SJSA1 (cell line): ENCODE results near the gene FOXP4. TPM values are rescaled to one million over a fixed set of nuclear protein-coding genes. Genes with fewer than 3 reads are reported as not detected.

Experiments used
- DNase-seq, 2 experiments: peaks; one replicate each; pipeline ENCODE4 v3.0.0-alpha.2; 2015 to 2020; ENCODE audit warnings: low spot score in 2 of 2, low read depth in 1 of 2
- H3K27ac ChIP-seq: fragments of 250-450 bp; sonication (Bioruptor Pico); 2 replicates; pipeline ENCODE4 v1.5.1; 2020; ENCODE audit warnings: mild to moderate bottlenecking, moderate library complexity
- H3K27me3 ChIP-seq: fragments of 250-450 bp; sonication (Bioruptor Pico); replicated peaks from 2 replicates; pipeline ENCODE4 v1.5.1; 2020; ENCODE audit warnings: mild to moderate bottlenecking, moderate library complexity
- H3K36me3 ChIP-seq: fragments of 250-450 bp; sonication (Bioruptor Pico); 2 replicates; pipeline ENCODE4 v1.5.1; 2020; ENCODE audit warnings: mild to moderate bottlenecking
- H3K4me1 ChIP-seq: fragments of 250-450 bp; sonication (Bioruptor Pico); replicated peaks from 2 replicates; pipeline ENCODE4 v1.6.1; 2021; ENCODE audit warnings: mild to moderate bottlenecking
- H3K4me3 ChIP-seq: fragments of 250-450 bp; sonication (Bioruptor Pico); 2 replicates; pipeline ENCODE4 v1.5.1; 2020; ENCODE audit warnings: mild to moderate bottlenecking
- H3K9me3 ChIP-seq: fragments of 250-450 bp; sonication (Bioruptor Pico); replicated peaks from 2 replicates; pipeline ENCODE4 v1.5.1; 2020; ENCODE audit warnings: mild to moderate bottlenecking
- total RNA-seq: library from RNA; depleted of rRNA; stranded (reverse); fragments of >200 nt; shearing (Covaris generic); gene quantifications from 2 replicates; pipeline ENCODE4 v1.2.3, GENCODE V29; 2014; rRNA removed

Gene FOXP4, protein sequence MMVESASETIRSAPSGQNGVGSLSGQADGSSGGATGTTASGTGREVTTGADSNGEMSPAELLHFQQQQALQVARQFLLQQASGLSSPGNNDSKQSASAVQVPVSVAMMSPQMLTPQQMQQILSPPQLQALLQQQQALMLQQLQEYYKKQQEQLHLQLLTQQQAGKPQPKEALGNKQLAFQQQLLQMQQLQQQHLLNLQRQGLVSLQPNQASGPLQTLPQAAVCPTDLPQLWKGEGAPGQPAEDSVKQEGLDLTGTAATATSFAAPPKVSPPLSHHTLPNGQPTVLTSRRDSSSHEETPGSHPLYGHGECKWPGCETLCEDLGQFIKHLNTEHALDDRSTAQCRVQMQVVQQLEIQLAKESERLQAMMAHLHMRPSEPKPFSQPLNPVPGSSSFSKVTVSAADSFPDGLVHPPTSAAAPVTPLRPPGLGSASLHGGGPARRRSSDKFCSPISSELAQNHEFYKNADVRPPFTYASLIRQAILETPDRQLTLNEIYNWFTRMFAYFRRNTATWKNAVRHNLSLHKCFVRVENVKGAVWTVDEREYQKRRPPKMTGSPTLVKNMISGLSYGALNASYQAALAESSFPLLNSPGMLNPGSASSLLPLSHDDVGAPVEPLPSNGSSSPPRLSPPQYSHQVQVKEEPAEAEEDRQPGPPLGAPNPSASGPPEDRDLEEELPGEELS
- 3.9 and 5.1 TPM in 2 replicates for total RNA-seq

DNA sequence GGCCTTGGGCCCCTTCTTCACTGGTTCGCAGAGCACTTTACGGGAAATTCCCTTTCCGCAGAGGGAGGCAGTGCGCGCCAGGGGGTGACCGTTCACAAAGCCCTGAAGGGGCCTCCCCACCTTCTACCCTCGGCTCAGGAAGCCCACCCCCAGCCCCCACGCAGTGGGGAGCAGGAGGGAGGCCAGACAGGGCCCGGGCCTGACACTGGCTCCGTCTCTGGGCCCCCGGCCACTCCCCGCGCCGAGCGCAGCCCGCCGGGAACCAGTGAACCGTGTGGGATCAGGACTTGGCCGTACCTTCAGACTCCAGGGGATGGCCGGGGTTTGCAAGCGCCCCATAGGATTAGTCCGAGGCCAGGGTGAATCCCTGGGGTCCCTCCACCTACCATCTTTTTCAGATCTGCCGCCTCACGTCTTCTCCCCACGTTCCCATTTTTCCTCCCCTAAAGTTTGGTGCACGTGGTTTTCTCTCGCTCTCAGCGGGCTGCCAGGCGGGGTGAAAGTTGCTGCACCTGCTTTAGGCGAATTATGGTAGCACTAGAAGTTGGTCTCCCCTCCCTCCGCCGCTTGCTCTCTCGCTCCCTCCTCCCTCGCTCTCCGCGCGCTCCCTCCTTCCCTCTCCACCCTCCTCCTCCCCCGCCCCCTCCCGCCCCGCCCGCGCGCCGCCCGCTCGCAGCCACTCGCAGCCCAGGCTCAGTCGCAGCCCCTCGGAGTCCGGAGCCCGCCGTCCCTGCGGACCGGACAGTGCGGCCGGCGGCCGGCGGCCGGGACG lies at the start of gene FOXP4:
FOXP4 (plus strand) TSS at position 679 of the 772 bp plus-strand sequence. CDS start 19,380 bp downstream, outside the sequence.
- no peak within 1 kb of the TSS for H3K27ac ChIP-seq
- peak within 1 kb of the TSS; percentile 86 for H3K4me3 ChIP-seq
- no peaks in the 10 kb centered on the region for H3K9me3 ChIP-seq
- peak; percentile 91 to 96 for DNase-seq
- H3K36me3 ChIP-seq = peaks cover 30% of the 10 kb centered on the region
- peaks cover 23% of the 10 kb centered on the region for H3K4me1 ChIP-seq
- H3K27me3 ChIP-seq = no peaks in the 10 kb centered on the region

DNA sequence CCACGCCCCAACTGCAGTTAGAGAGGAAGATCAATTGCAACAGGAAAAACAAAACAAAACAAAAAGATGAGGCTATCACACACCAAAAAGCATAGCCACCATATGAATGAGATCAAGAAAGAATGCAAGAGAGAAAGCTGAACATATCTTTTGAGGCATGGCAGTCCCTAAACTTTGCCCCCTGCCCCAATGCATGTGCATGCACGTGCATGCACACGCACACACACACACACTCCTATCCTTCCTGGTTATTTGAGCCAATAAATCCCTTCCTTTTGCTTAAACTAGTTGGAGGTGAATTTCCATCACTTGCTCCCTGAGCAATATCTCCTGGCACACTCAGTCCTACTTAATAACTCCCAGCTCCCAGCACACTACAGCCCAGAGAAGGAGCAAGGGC lies 48.6 kb upstream of the FOXP4 start:
- Histone ChIP-seq H3K4me1 (peaks cover 13% of the 10 kb centered on the region), H3K27ac (no peak overlapping the region), H3K4me3 (no peak overlapping the region), H3K27me3 (no peaks in the 10 kb centered on the region), H3K9me3 (no peaks in the 10 kb centered on the region), H3K36me3 (no peaks in the 10 kb centered on the region)
- no peak for DNase-seq

DNA sequence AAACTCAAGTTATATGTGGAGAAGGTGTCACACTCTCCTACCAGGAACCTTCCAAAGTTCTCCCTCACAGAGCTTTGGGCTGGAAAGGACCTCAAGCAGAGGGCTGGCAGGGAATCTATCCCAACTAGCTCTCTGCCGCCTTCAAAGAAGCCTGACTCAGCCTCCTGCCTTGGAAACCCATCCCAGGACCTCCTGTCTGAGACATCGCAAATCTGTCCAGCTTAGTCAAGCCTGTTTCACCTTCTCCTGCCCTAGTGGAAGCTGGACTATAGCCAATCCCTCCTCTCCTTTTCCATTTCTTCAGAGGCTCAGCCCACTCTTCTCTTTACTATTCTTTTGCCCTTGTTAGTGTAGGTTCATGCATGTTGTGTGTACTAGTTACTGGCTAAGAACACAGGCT lies 48.2 kb upstream of the FOXP4 start:
- peaks cover 17% of the 10 kb centered on the region for H3K4me1 ChIP-seq
- H3K4me3 ChIP-seq = no peak overlapping the region
- no peaks in the 10 kb centered on the region for H3K36me3 ChIP-seq
- no peak overlapping the region for H3K27ac ChIP-seq
- no peak for DNase-seq
- H3K9me3 ChIP-seq = no peaks in the 10 kb centered on the region
- H3K27me3 ChIP-seq = no peaks in the 10 kb centered on the region

DNA sequence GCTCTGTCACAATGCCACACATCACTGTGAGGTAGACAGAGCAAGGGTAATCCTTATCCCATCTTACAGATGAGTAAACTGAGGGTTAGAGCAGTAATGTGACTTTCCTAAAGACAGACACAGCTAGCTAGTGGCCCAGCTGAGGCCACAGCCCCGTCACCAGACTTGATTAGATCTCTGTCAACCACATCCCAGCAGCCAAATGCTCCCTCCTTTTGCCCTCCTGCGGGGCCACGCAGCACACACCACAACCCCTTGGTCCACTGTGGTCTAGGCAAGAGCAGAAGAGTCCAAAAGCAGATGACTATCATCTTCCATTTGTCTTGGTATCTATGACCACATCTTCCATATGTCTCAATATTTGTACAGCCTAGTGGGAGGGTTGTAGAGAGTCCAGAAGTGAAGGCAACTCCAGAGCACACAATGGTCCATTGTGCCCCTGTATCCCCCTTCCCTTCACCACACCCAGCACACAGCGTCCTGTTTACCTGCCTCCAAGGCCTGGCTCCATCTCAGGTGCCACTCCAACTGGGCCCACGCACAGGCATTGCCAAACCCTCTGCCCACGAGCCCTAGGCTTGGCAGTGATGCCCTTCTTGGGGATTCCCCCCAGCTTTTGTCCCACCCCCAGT lies 47.1 kb upstream of the FOXP4 start:
- DNase-seq = no peak
- Histone ChIP-seq H3K4me3 (no peak overlapping the region), H3K4me1 (peaks cover 27% of the 10 kb centered on the region)

DNA sequence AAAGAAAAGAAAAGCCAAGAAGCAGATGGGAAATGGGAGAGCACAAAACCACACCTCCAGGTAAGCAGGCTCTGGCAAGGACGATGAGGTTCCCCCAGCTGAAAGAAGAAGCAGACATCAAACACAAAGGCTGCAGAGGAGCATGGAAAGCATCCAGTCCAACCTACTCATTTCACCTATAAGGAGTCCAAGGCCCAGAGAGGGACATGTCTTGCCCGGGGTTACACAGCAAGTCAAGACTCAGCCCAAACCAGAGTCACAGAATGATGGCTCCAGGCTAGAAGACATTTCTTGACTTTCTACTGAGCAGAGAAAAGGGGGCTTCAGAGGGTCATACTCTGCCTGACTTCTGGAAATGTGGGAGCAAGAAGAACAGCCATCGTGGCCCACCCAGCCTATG lies 45.6 kb upstream of the FOXP4 start:
- no peak for DNase-seq
- no peaks in the 10 kb centered on the region for H3K27me3 ChIP-seq
- no peak overlapping the region for H3K4me3 ChIP-seq
- H3K36me3 ChIP-seq = no peaks in the 10 kb centered on the region
- H3K9me3 ChIP-seq = no peaks in the 10 kb centered on the region
- no peak overlapping the region for H3K27ac ChIP-seq
- H3K4me1 ChIP-seq = peaks cover 39% of the 10 kb centered on the region

More for the DNA sequence above, 47.1 kb upstream of the FOXP4 start:
- H3K36me3 ChIP-seq = no peaks in the 10 kb centered on the region
- no peaks in the 10 kb centered on the region for H3K27me3 ChIP-seq
- no peaks in the 10 kb centered on the region for H3K9me3 ChIP-seq
- H3K27ac ChIP-seq = no peak overlapping the region

DNA sequence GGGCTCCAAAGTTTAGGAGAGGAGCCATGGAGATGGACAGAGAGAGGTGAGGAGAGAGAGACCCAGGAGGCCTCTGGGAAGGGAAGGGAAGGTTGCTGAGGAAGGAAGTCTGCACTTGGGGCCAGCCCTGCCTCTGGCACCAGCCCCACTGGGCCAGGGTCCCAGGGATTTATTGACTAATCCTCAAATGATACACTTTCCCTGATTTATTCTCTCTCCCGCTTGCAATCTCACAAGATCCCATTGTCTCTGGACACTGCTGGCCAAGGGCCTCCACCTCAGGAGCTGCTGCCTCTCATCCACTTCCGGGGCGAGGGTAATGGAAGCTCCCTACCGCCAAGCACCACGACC lies 43.6 kb upstream of the FOXP4 start:
- Histone ChIP-seq H3K27me3 (no peaks in the 10 kb centered on the region), H3K4me3 (no peak overlapping the region), H3K9me3 (no peaks in the 10 kb centered on the region), H3K27ac (peak overlapping the region; percentile 81), H3K4me1 (peaks cover 49% of the 10 kb centered on the region), H3K36me3 (no peaks in the 10 kb centered on the region)
- peak in 1 of 2 experiments; percentile 30 for DNase-seq

DNA sequence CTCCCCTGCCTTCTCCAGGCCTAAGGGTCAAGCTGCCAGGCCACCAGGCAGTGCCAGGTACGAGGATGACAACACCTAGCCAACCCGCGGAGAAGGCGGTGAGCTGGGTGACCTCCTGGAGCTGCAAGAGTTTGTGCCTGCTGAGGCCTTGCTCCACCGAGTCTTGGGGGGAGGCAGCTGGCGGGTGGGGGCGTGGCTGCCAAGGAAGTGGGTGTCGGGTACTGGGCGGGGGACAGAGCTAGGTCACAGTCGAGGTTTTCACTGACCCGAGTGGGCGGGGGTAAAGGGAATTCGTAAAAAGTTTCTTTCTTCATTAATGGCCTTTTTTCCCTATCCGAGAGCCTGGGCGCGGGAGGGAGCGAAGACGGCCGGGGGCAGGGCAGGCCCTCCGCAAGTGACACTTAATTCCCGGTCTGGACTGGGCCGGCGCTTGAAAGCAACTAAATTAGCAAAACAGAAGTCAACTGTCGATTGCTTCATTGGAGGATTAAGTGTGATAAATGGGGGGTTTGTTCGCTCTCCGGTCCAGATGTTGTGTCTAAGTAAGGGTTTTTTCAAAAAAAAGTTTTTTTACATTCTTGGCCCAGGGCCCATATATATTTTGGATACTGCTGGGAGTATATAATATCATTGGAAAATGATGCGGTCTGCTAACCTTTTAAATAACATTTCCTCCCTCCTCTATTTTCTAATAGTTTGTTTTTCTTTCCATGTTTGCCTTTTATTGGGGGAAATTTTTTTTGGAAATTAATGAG lies 43.1 kb upstream of the FOXP4 start:
- no peaks in the 10 kb centered on the region for H3K27me3 ChIP-seq
- H3K4me1 ChIP-seq = peaks cover 45% of the 10 kb centered on the region
- DNase-seq = peak; percentile 63 to 69
- H3K27ac ChIP-seq = peak overlapping the region; percentile 81
- H3K4me3 ChIP-seq = peak overlapping the region; percentile 19
- no peaks in the 10 kb centered on the region for H3K36me3 ChIP-seq
- H3K9me3 ChIP-seq = no peaks in the 10 kb centered on the region

DNA sequence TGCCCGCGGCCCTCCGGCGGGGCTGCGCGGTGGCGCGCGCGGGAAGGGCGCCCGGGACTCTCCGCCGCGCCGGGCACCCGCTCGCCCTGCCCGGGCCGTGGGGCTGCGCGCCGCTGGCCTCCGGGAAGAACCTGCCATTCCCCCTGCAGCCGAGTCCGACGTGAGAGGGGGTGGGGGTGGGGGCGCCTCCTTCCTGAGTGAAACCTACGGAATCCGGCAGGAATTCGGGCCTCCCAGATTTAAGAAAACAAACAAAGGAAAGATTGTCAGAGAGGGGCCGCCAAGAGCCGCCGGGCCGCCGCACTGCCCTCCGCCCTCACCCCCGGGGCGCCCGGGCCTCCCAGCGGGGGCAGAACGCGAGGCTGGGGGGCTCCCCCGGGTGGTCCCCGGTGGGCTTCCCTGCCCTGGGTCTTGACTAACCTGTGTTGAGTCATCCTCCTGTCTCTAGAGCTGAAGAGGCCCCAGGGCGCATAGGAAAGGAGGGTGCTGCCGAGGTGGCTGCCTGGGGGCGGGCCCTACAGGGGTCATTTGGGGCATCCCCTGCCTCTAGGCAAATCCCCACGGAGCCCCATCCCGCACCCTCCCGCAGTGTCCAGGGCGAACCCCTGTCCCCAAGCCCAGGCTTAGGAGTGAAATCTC lies 42.2 kb upstream of the FOXP4 start:
- peak; percentile 92 to 99 for DNase-seq
- Histone ChIP-seq H3K9me3 (no peaks in the 10 kb centered on the region), H3K36me3 (no peaks in the 10 kb centered on the region), H3K27ac (peak overlapping the region; percentile 81), H3K4me1 (peaks cover 43% of the 10 kb centered on the region), H3K27me3 (no peaks in the 10 kb centered on the region), H3K4me3 (peak overlapping the region; percentile 19)

DNA sequence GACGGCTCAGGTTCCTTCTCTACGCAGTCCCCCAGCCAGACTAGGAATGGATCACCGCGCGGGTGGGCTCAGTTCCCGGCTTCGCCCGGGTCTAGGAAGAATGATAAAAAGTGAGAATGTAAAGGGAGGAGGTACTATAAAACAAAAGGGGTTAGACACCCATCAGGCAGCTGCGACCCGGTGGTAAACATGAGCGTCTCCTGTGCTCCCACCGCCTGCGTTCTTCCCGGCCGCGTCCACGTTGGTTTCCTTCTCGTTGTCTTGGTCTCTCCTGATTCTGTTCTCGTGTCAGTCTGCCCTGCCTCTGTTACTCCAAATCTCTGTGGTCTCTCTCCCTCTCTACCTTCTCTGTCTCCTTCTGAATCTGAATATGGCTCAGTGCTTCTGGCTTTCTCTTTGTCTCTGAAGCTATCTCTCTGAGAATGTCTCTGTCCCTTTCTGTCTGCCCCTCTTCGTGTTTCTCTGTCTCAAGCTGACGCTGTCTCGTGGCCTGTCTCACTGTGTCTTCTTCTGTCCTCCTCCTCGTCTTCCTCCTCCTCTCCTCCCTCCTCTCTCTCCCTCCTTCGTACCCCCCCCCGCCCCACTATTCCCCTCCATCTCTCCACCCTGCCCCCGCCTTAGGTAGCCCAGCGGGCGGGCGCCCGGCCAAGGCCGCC lies 41.6 kb upstream of the FOXP4 start:
- no peaks in the 10 kb centered on the region for H3K36me3 ChIP-seq
- H3K9me3 ChIP-seq = no peaks in the 10 kb centered on the region
- peak overlapping the region; percentile 19 for H3K4me3 ChIP-seq
- peak overlapping the region; percentile 81 for H3K27ac ChIP-seq
- peaks cover 43% of the 10 kb centered on the region for H3K4me1 ChIP-seq
- DNase-seq = no peak
- H3K27me3 ChIP-seq = no peaks in the 10 kb centered on the region

DNA sequence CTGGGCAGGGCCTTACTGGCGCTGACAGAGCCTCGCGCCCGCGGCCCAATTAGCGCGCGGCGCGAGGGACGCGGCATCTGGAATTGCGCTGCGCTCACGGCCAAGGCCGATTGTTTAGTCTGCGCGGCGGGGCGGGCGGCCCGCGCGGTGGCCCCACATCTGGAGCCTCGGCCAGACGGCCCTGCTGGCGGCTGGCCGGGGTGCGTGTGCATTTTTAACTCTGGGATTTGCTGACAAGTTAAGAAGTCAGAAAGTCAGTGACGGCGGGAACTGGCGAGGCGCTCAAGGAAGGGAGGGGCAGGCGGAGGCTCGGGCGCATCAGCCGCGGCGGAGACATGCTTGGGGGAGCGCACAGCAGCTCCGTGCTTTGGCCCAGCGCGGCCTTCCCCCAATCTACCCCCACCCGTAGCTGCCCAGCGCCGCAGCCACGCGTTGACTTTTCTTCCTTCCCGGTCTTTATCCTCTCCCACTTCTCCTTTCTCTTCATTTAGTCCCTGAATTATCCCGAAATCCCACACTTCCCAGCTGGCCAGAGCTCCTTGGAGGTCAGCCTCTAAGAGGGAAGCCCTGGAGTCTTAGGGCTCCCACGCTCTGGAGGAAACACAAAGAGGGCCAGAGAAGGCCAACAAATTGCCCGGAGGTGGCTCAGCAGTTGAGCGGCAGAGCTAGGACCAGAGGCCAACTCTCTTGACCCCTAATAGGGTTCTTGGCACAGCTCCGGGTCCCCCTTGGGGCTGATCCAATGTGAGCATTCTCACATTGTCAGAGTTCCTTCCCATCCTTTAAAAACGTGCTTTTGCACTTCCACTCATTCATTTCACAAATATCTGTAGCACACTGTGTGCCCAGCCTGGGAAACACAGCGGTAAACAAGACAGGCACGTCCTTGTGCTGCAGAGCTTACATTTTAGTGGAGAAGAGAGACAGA lies 40.8 kb upstream of the FOXP4 start:
- H3K27me3 ChIP-seq = no peaks in the 10 kb centered on the region
- peak; percentile 96 for DNase-seq
- peak overlapping the region; percentile 58 for H3K27ac ChIP-seq
- peak overlapping the region; percentile 13 for H3K4me3 ChIP-seq
- H3K9me3 ChIP-seq = no peaks in the 10 kb centered on the region
- no peaks in the 10 kb centered on the region for H3K36me3 ChIP-seq
- H3K4me1 ChIP-seq = peaks cover 43% of the 10 kb centered on the region

DNA sequence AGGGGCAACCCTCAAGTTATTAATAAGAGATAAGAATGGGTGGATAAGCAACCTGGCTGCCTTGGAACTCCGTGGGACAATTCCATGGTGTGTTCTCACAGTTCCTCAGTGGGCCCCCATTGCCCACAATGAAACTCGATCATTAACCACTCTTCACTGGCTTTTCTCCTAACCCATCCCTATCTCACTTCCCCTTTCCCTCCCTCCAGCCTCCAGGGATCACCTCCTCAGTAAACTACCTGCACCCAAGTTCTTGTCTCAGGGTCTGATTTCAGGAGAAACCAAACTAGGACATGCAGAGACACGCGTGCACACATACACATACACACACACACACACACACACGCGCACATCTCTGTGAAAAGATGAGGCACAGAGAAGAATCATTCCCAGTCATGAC lies 37.7 kb upstream of the FOXP4 start:
- H3K27ac ChIP-seq = no peak overlapping the region
- peaks cover 27% of the 10 kb centered on the region for H3K4me1 ChIP-seq
- no peak for DNase-seq
- H3K36me3 ChIP-seq = no peaks in the 10 kb centered on the region
- H3K4me3 ChIP-seq = no peak overlapping the region
- no peaks in the 10 kb centered on the region for H3K9me3 ChIP-seq
- no peaks in the 10 kb centered on the region for H3K27me3 ChIP-seq
